Measurements from ENCODE around the gene BEST2.
"Not testable (repeated sequence)": the region's sequence is repeated elsewhere in the genome, so short reads cannot be mapped to it uniquely, and the experiment has no call there.

Gene BEST2

DNA sequence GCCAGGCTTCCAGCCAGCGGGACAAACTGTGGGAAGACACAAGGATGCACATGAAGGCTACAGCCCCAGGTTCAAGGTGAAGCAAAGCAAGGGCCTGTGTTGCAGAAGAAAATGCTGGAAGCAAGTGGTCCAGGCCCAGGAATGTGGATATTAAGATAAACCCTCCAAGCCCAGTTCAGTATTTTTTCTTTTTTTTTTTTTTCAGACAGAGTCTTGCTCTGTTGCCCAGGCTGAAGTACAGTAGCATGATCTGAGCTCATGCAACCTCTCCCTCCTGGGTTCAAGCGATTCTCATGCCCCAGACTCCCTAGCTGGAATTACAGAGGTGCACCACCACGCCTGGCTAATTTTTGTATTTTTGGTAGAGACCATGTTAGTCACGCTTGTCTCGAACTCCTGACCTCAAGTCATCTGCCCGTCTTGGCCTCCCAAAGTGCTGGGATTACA is 45.6 kb downstream of the BEST2 start:
- H3K4me3 ChIP-seq (ENCODE audit: low read depth, low read length) = no peak overlapping the region

DNA sequence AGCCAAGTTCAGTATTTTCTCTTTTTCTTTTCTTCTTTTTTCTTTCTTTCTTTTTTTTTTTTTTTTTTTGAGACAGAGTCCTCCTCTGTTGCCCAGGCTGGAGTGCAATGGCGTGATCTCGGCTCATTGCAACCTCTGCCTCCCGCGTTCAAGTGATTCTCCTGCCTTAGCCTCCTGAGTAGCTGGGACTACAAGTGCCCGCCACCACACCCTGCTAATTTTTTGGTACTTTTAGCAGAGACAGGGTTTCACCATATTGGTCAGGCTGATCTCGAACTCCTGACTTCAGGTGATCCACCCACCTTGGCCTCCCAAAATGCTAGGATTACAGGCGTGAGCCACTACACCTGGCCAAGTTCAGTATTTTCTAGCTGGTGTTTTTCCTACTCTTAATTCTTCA is 46.0 kb downstream of the BEST2 start:
- not testable (repeated sequence) for H3K4me3 ChIP-seq (ENCODE audit: low read depth, low read length)

DNA sequence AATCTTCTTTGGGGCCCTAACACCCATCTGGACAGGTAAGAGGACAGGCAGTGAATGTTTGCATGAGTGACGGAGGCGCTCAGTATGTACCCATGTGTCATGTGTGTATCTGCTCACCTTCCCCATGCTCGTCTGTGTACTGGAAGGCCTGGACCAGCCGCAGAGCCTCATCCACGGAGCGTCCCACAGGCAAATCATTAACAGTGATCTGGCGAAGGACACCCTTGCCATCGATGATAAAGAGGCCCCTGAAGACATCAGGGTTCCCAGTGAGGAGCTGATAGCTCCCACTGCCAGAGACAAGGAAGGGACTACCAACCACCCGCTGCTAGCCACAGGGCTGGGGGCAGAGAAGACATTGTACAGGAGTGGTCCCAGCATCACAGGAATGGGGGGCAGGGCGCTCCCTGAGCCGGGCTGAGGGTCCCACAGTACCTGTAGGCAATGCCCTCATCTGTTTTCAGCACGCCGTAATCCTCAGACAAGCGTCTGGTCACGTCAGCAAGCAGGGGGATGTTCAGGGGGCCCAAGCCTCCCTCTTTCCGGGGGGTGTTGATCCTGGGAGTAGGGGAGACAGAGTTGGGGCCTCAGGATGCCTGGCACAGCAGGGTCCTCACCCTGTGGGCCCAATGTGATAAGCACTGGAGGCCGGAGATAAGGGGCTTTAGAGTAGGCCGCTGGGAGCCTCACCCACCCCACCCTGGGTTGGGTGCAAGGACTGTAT is 48.3 kb downstream of the BEST2 start:
- no peak overlapping the region for H3K4me3 ChIP-seq (ENCODE audit: low read depth, low read length)

DNA sequence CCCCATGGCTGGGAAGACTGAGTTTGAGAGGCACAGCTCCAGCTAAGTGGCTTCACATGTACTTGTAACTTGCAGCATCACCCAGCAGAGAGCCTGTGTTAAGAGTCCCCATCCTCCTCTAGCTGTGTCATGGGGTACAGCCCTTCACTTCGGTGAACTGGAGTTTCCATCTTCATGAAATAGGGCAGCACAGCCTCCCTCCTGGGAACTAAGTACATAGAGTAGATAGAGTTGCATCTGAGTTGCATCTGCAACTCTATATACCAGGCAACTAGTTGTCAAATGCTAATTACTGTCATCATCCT is 48.8 kb downstream of the BEST2 start:
- peak overlapping the region; percentile 93 for H3K4me3 ChIP-seq (ENCODE audit: low read depth, low read length)

DNA sequence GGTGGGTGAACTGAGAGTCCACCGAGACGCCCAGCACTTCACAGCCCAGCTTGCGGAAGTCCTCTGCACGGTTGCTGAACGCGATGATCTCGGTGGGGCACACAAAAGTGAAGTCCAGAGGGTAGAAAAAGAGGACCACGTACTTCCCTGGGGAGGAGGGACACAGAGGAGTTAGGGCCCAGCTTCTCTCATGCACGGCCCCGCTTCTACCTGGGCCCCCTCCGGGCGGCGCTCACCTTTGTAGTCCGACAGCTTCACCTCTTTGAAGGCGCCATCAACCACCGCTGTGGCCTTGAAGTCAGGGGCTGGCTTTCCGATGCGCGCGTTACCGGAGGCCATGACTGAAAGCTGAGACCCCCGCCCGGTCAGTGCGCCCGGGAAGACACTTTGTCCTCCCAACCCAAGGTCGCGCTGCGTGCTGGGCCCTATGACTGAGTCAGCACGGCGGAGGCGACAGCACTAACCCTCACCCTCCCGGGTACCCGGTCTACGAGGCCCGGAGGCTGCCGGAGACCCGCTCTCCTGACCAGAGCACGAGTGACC is 49.4 kb downstream of the BEST2 start:
- H3K4me3 ChIP-seq (ENCODE audit: low read depth, low read length) = peak overlapping the region; percentile 93

DNA sequence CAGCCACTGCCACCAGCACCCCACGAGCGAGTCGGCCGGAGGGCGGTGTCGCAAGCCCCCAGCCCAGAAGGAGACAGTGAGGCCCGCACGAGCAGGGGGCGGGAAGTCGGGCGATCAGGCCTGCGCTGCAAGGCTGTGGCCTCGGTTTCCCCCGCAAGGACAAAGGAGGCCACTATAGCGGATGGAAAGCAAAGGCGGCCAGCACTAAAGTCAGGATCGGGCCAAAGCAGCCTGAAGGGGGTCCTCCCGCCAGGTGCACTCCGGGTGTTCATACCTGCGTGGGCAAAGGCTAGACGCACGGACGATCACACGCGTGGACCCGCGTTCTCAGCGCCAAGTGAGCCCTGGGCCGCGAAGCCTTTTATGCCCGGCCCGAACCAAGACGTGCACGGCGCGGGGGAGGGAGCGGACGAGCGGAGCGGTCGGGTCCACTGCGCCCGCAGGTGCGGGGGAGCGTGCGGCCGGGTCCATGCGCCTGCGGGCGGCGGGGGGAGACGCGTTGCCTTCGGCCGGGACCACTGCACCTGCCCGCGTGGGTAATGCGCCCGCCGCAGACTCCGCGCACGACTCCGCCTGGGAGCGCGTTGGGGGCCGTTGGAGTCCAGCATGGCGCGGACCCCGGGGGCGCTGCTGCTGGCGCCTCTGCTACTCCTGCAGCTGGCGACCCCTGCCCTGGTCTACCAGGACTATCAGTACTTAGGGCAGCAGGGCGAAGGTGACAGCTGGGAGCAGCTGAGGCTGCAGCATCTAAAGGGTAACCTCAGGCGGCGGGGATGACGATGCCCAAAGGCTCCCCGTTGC is 50.1 kb downstream of the BEST2 start, which contains the start of the genes PRDX2 and THSD8:
Gene PRDX2 (minus strand): TSS at position 335 of the 801 bp plus-strand sequence. CDS start 539 bp downstream, outside the sequence.
Gene THSD8 (plus strand): TSS at position 604 of the 801 bp plus-strand sequence. CDS start 3 bp downstream, at position 607.
- H3K4me3 ChIP-seq (ENCODE audit: low read depth, low read length) = peak within 1 kb of the TSS; percentile 93

DNA sequence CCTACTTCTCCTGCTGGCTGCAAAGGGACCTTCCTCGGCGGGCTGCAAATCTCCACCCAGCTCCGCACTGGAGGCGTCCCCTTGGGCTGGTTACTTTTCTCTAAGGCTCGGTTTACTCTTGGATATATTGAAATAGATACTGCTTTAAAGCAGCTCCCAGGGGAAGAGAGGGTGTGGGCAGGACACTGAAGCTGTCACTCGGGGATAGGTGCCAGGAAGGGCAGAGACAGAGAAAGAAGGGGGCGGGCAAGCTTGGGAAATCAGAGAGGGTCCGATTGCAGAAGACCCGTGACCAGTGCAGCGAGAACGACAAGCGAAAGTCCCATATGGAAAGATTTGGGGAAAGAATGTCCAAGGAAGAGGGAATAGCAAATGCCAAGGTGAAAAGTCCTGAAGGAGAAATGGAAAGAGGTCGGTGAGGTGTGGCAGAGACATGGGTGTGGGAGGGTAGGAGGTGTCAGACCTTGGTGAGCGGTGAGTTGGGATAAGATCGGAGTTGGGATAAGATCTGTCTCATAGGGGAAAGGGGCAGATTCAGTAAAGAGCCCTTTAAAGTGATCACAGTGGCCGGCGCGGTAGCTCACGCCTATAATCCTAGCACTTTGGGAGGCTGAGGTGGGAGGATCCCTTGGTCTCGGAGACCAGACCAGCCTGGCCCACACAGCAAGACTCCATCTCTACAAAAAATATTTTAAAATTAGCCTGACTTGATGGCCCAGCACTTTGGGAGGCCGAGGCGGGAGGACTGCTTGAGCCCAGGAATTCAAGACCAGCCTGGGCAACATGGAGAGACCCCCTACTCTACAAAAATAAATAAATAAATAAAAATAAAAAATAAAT is 50.9 kb downstream of the BEST2 start:
- H3K4me3 ChIP-seq (ENCODE audit: low read depth, low read length) = peak overlapping the region; percentile 93

DNA sequence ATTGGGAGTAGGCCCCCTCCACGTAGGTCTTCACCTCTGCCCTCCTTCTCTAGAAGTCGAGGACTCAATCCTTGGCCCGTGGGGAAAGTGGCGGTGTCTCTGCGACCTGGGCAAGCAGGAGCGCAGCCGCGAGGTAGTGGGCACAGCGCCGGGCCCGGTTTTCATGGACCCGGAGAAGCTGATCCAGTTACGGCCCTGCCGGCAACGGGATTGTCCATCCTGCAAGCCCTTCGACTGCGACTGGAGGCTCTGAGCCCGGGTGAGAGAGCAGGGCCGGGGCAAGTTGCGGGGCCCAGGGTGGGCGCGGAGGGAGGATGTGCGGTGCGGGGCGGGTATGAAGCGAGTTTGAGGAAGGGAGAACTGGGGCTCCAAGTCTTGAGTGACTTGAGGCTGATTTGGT is 52.5 kb downstream of the BEST2 start:
- no peak overlapping the region for H3K4me3 ChIP-seq (ENCODE audit: low read depth, low read length)

DNA sequence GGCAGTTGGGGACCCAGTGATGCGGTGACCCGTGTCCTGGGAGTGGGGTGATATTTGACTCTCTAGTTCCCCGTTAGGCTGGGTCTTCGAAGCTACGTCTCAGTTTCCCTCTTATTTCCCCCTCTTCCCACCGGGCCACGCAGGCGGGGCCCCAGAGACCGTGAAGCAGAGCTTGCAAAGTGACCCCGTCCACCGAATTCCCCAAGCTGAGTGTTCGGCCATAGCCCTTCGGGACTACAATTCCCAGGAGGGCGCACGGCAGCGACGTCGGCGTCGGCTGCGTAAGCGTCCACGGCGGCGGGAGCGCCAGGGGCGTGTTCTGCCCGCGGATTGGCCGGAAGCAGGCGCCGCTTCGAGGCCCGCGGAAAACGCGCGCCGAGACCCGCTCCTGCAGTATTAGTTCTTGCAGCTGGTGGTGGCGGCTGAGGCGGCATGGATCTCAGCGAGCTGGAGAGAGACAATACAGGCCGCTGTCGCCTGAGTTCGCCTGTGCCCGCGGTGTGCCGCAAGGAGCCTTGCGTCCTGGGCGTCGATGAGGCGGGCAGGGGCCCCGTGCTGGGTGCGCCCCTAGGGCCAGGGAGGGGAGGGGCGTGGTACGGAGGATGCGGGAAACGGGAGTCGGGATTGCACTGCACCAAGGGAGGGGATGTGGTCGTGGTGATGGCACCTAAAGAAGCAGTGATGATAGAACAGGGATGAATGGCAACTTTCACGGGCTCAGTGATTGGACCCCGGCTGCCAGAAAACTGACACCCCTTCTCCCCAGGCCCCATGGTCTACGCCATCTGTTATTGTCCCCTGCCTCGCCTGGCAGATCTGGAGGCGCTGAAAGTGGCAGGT is 54.9 kb downstream of the BEST2 start, which contains the start of gene RNASEH2A:
Gene RNASEH2A (plus strand): TSS at position 343 of the 840 bp plus-strand sequence. CDS start 90 bp downstream, at position 433.
- H3K4me3 ChIP-seq (ENCODE audit: low read depth, low read length) = peak within 1 kb of the TSS; percentile 84
